Fibroblast of villous mesenchyme (primary cell): ENCODE results near the gene TMEM120A. TPM values are rescaled to one million over a fixed set of nuclear protein-coding genes. Genes with fewer than 3 reads are reported as not detected.

ENCODE experiments used
- DNase-seq: peaks from one replicate; pipeline ENCODE4 v3.0.0-alpha.2; 2010; ENCODE audit warnings: low read depth
- H3K4me3 ChIP-seq: 2 replicates; pipeline ENCODE4 v1.5.1; 2011; ENCODE audit warnings: low read depth, mild to moderate bottlenecking, low read length
- total RNA-seq: library from RNA; depleted of rRNA; stranded (reverse); fragments of >200 nt; gene quantifications from 2 replicates; pipeline ENCODE4 v1.2.3, GENCODE V29; 2012
- TF ChIP-seq, protein P1 (sequence below): IDR thresholded peaks from 2 replicates; pipeline ENCODE4 v1.5.1; 2012; ENCODE audit warnings: low read depth, mild to moderate bottlenecking, low read length; ENCODE audit not compliant: insufficient read depth

Gene TMEM120A
- total RNA-seq, 1 donor = 30.2 TPM

DNA sequence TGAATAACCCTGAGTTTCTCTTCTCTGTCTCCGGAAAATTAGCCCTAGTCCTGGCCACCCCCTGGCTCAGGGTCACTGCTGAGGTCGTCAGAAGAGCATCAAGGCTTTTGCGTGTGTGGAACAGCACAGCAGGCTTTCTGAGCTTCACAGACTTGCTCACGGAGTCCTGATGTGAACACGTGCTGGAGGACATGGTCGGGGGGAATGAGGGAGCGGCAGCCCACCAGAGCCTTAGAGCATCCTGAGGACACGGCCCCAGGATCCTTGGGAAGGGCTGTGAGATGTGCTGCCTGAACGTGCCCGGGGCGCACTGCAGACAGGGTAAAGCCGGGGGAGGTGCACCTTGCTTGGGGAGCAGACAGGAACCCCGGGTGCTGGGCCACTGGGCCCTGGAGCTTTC is 28.8 kb downstream of the TMEM120A start:
- no peak for DNase-seq
- H3K4me3 ChIP-seq = no peak overlapping the region
- TF ChIP-seq, protein P1, sequence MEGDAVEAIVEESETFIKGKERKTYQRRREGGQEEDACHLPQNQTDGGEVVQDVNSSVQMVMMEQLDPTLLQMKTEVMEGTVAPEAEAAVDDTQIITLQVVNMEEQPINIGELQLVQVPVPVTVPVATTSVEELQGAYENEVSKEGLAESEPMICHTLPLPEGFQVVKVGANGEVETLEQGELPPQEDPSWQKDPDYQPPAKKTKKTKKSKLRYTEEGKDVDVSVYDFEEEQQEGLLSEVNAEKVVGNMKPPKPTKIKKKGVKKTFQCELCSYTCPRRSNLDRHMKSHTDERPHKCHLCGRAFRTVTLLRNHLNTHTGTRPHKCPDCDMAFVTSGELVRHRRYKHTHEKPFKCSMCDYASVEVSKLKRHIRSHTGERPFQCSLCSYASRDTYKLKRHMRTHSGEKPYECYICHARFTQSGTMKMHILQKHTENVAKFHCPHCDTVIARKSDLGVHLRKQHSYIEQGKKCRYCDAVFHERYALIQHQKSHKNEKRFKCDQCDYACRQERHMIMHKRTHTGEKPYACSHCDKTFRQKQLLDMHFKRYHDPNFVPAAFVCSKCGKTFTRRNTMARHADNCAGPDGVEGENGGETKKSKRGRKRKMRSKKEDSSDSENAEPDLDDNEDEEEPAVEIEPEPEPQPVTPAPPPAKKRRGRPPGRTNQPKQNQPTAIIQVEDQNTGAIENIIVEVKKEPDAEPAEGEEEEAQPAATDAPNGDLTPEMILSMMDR = no peak

DNA sequence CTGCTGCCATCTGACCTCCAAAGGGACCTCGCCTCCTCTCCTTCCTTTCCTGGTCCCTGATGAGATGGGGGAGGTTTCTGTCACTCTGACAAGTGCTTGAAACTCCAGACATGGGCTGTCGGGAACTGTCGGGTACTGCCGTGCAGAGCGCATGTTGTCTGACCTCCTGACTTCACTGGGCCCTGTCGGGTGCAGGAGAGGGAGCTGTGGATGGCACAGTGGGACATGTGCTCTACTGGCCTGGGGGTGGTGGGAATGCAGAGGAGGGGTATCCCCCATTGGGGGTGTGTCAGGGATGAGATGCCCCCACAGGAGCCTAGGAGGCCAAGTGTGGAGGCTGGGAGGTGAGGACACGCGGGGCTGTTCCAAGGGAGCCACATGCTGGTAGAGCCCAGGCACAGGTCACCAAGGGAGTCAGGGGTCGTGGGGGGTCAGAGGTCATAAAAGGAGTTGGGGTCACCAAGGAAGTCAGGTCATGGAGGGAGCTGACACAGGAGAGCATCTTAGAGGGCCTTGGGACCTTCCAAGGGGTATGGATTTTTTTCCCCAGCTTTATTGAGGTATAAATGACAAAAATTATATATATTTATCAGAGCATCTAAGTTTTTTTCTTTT is 30.9 kb downstream of the TMEM120A start:
- no peak overlapping the region for H3K4me3 ChIP-seq
- TF ChIP-seq, protein P1 = no peak
- DNase-seq = no peak

DNA sequence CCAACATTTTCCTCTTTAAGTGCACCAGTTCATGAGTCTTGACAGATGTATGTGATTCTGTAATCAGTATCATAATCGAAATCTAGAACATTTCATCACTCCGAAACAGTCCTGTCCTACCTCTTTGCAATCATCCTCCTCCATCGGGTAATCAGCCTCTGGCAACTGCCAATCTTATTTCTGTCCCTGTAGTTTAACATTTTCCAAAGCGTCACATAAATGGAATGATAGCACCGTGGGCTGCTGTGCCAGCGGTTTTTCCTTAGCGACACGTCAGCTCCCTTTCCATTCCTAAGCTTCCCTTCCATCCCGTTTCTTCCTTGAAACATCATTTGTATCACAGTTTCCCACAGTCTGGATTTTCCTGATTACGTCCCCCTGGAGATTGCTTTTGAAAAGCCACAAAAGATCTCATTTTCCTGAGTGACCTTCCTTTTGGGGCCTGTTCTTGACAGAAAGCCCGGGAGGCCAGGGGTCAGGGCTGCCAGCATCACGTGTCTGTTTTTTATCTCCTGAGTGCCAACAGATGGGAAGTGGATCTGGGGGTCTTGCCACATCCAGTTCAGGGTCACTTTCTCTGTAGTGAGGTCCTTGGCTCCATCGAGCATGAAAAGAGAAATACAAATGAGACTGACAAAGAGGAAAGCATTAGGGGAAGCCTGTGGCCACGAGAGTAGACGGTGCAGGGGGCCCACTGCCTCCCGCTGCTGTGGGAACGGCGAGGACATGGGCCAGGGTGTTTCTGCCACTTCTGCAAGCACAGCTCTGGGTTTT is 31.6 kb downstream of the TMEM120A start:
- DNase-seq = peak; percentile 87
- no peak overlapping the region for H3K4me3 ChIP-seq
- TF ChIP-seq, protein P1 = no peak

DNA sequence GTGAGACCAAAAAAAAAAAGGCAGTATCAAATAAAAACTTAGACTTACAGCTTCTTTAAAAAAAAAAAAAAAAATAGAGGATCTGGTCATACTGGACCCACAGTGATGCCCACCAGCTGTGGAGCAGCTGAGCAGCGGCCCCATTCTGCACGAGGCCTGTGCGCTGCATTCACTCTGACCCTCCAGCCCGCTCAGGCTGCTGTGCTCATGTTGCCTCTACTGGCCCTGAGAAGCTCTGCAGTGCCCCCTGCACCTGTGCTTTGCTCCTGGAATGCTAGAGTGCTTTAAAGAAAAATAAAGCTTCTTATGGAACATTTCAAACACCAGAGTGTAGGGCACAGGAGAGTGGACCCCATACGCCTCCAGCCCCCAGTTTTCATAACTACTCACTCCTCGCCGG is 33.2 kb downstream of the TMEM120A start:
- H3K4me3 ChIP-seq = no peak overlapping the region
- DNase-seq = no peak
- TF ChIP-seq, protein P1 = peak; percentile 17

DNA sequence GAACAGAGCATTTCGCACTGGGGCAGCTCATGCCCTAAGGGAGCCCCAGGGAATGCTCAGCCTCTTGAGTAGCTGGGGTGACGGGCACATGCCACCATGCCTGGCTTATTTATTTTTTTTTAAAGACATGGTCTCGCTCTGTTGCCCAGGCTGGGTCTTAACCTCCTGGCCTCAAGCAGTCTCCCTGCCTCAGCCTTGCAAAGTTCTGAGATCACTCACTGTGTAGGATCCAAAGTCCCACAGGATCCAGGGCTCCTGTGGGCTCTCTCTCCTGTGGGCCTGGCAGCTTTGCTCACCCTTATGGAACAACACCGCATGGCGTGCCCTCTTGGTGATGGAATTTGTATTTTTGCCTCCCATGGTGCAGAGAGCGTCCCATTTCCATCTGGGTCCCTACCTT is 34.0 kb downstream of the TMEM120A start:
- TF ChIP-seq, protein P1 = no peak
- no peak overlapping the region for H3K4me3 ChIP-seq
- DNase-seq = no peak

DNA sequence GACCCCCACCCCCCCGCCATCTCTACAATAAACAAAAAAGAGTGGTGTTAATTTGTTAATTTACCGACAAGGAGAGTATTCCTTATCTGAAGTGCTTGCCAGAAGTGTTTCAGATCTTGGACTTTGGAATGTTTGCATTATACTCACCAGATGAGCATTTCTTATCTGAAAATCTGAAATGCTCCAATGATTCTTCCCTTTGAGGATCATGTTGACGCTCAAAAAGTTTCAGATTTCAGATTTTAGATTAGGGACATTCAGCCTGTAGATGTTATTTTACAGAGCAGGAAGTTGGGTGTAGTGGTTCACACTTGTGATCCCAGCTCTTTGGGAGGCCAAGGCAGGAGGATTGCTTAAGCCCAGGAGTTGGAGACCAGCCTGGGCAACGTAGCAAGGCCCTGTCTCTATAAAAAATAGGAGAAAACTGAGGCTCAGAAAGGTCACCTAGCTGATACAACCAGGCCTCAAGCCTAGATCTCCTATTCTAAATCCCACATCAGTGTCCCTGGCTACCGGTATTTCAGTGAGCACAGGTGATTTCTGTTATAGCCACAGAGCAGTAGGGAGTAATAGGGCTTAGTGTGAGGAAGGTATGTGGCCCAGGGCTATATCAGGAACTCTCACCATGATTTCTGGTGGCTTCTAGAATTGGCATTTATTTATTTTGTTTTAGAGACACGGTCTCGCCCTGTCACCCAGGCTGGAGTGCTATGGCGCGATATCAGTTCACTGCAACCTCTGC is 35.4 kb downstream of the TMEM120A start:
- no peak overlapping the region for H3K4me3 ChIP-seq
- DNase-seq = peak; percentile 80
- TF ChIP-seq, protein P1 = no peak
